Measurements from ENCODE around the gene SLC1A4.

The SLC1A4 gene

GRCh38 chr2:65026704-65027464, 37.7 kb downstream of the SLC1A4 start:
- no peak for DNase-seq (ENCODE audit: low spot score)
- no peak for TF ChIP-seq CTCF (conservative IDR thresholded peaks at IDR 0.05; ENCODE audit: low read depth)
- no peak overlapping the region for H3K27ac ChIP-seq
- ChIA-PET POLR2A (ENCODE audit: low non-redundant PET) (no interaction called here), CTCF (interaction anchor here (0.6 to 0.7 kb wide), 2 partner anchors 67 to 138 kb away, joined by 4 read pairs; no protein-coding TSS in a partner anchor)

- no peak for DNase-seq (ENCODE audit: low spot score)
- POLR2A ChIA-PET (ENCODE audit: low non-redundant PET): no interaction called here
- CTCF ChIA-PET: no interaction called here
- no peak overlapping the region for H3K27ac ChIP-seq
- TF ChIP-seq CTCF (conservative IDR thresholded peaks at IDR 0.05; ENCODE audit: low read depth): no peak
Measured at GRCh38 chr2:65027616-65028244, 38.5 kb downstream of the SLC1A4 start.

DNA sequence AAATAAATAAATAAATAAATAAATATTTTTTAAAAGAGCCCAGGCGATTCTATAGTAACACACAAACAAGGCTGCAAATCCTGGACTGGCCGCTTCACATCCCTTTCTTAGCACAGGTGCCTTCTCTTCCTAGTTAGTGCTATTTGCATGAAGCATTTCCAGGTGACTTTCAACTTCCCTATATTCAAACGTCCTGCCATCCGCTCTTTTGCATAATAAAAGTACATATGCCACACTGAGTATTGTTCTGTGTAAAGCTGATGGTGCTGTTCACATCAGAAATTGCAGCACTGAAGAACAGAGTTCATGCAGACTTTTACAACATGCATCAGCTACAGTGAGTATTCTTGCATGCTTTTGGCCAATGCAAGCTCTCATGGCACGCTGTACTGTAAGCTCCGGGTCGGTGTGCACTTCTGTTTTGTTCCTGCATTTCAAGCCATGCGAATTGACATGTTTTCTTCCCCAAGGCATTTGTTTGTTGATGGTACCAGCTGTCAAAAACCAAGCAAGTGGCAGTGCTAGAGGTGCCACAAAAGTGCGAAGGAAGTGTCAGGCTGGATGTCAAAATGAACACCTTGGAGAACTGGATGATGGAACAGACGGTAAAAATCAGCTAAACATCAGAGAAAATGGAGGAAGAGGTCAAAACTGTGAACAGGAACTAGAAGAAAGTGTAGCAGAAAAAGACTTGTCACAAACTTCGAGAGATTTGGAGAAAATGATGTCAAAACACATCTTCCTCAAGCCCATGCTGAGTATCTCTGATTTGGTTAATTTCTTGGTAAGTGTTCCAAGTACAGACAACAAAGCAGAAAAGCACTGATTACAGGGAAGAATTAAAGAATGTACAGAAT, 41.5 kb downstream of the SLC1A4 start:
- ChIA-PET POLR2A (ENCODE audit: low non-redundant PET) (no interaction called here), CTCF (interaction anchor here (0.6 kb wide), 1 partner anchor 462 kb away, joined by 6 read pairs; no protein-coding TSS in a partner anchor)
- TF ChIP-seq CTCF (conservative IDR thresholded peaks at IDR 0.05; ENCODE audit: low read depth): no peak
- DNase-seq (ENCODE audit: low spot score): no peak
- H3K27ac ChIP-seq: no peak overlapping the region

DNA sequence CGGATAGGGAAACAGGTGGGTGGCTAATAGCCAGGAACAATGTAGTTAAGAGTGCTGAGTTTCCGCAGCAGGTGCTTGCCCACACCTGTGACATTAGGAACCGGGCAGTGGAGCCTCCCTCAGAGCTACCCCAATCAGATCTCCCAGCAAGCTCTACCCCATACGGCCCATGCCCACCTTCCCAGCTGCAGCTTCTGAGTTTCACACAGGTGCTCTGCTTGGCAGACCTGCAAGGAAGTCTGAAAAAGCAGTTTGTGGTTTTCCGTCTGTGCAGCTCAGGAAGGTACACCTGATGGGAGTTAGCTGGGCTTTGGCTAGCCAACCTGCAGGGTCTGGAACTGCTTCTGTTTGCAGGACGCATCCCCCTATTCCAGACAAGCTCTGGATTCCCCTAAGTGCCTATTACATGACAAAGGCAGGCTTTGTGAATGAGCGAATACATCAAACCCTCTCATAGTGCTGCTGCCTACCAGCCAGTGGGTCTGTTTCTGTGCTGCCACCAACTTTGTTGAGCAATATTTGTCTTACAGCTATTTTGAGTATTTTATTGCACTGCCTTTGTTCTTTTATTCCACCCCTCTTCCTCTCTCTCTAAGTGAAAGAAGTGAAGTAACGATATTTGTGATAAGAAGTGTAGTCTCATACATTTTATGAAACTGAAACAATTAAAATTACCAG, 42.3 kb downstream of the SLC1A4 start:
- CTCF ChIA-PET: interaction anchor here (0.5 to 1.1 kb wide), 2 partner anchors 41 to 114 kb away, joined by 3 read pairs; no protein-coding TSS in a partner anchor
- DNase-seq (ENCODE audit: low spot score): no peak
- TF ChIP-seq CTCF (conservative IDR thresholded peaks at IDR 0.05; ENCODE audit: low read depth): no peak
- POLR2A ChIA-PET (ENCODE audit: low non-redundant PET): no interaction called here
- no peak overlapping the region for H3K27ac ChIP-seq

GRCh38 chr2:65032019-65032975, 43.1 kb downstream of the SLC1A4 start:
- no peak for DNase-seq (ENCODE audit: low spot score)
- TF ChIP-seq CTCF (conservative IDR thresholded peaks at IDR 0.05; ENCODE audit: low read depth): no peak
- ChIA-PET POLR2A (ENCODE audit: low non-redundant PET) (no interaction called here), CTCF (interaction anchor here (0.5 to 1.1 kb wide), 3 partner anchors 42 to 117 kb away, joined by 3 to 8 read pairs (median 3); no protein-coding TSS in a partner anchor)
- H3K27ac ChIP-seq: no peak overlapping the region

Data from RWPE1 (cell line).